Activated CD8-positive, alpha-beta memory T cell treated with anti-CD3 and anti-CD28 coated beads, Interleukin-2, amount 10 ng/mL, durations not matched to agents 7 days and 5 days (primary cell): ENCODE results near the gene TEKT3. TPM values are rescaled to one million over a fixed set of nuclear protein-coding genes. Genes with fewer than 3 reads are reported as not detected.

Experiments used
- ATAC-seq: fragments of 150-1000 bp; cut with Tn5 transposase; one replicate; pipeline ENCODE4 v1.10.0; 2021; ENCODE audit warnings: moderate library complexity
- CTCF ChIA-PET: fragments of 350-600 bp; sonication (Branson Sonifier 250); formaldehyde crosslinking; loops from one replicate; lab custom pipeline; 2021; ENCODE audit warnings: antibody characterized with exemption; lab: Charles Lee
- DNase-seq: peaks from one replicate; pipeline ENCODE4 v3.0.0-alpha.2; 2020
- H3K27ac Mint-ChIP-seq: one replicate; pipeline ENCODE4 v1.8.0; 2021; ENCODE audit warnings: mild to moderate bottlenecking, mixed read lengths
- H3K27me3 Mint-ChIP-seq: one replicate; pipeline ENCODE4 v1.8.0; 2021; ENCODE audit warnings: mixed read lengths
- H3K36me3 Mint-ChIP-seq: one replicate; pipeline ENCODE4 v1.8.0; 2021; ENCODE audit warnings: mild to moderate bottlenecking, mixed read lengths
- H3K4me1 Mint-ChIP-seq: one replicate; pipeline ENCODE4 v1.8.0; 2021; ENCODE audit warnings: mixed read lengths
- H3K4me3 Mint-ChIP-seq: one replicate; pipeline ENCODE4 v1.8.0; 2021; ENCODE audit warnings: mild to moderate bottlenecking, moderate library complexity, mixed read lengths
- H3K9me3 Mint-ChIP-seq: one replicate; pipeline ENCODE4 v1.8.0; 2022; ENCODE audit warnings: low read depth, mixed read lengths
- total RNA-seq, 2 experiments: library from RNA; stranded (reverse); gene quantifications; one replicate each; pipeline ENCODE4 v1.2.3, GENCODE V29; 2021

TEKT3 gene
- total RNA-seq, 2 experiments from 2014 or later: not detected

GRCh38 chr17:15278924-15279477 lies 62.4 kb downstream of the TEKT3 start:
- Mint-ChIP-seq H3K9me3 (peaks cover 15% of the 10 kb centered on the region), H3K4me1 (no peaks in the 10 kb centered on the region), H3K27ac (no peak overlapping the region), H3K27me3 (peaks cover 52% of the 10 kb centered on the region), H3K36me3 (peaks cover 3% of the 10 kb centered on the region), H3K4me3 (no peak overlapping the region)
- CTCF ChIA-PET: no interaction called here
- ATAC-seq (no peak), DNase-seq (no peak)

- CTCF ChIA-PET: no interaction called here
- no peaks in the 10 kb centered on the region for H3K4me1 Mint-ChIP-seq
- H3K9me3 Mint-ChIP-seq: peaks cover 15% of the 10 kb centered on the region
- no peak overlapping the region for H3K27ac Mint-ChIP-seq
- H3K4me3 Mint-ChIP-seq: no peak overlapping the region
- ATAC-seq (no peak), DNase-seq (no peak)
- peaks cover 52% of the 10 kb centered on the region for H3K27me3 Mint-ChIP-seq
- H3K36me3 Mint-ChIP-seq: peaks cover 3% of the 10 kb centered on the region
These were observed 63.0 kb downstream of the TEKT3 start for GRCh38 chr17:15278380-15278779.

- Mint-ChIP-seq H3K9me3 (peaks cover 11% of the 10 kb centered on the region), H3K4me1 (peaks cover 14% of the 10 kb centered on the region), H3K27me3 (peaks cover 33% of the 10 kb centered on the region), H3K27ac (no peak overlapping the region), H3K36me3 (peaks cover 3% of the 10 kb centered on the region), H3K4me3 (no peak overlapping the region)
- DNase-seq: no peak
- CTCF ChIA-PET: interaction anchor here (1.0 kb wide), 1 partner anchor 13 kb away, joined by 3 read pairs; no protein-coding TSS in a partner anchor
- ATAC-seq: no peak
These were observed 67.4 kb downstream of the TEKT3 start for GRCh38 chr17:15274017-15274416.

GRCh38 chr17:15273141-15273793 lies 68.1 kb downstream of the TEKT3 start:
- Mint-ChIP-seq H3K27ac (no peak overlapping the region), H3K27me3 (peaks cover 27% of the 10 kb centered on the region), H3K4me3 (no peak overlapping the region), H3K36me3 (peaks cover 3% of the 10 kb centered on the region), H3K4me1 (peaks cover 14% of the 10 kb centered on the region), H3K9me3 (peaks cover 11% of the 10 kb centered on the region)
- DNase-seq (no peak), ATAC-seq (no peak)
- CTCF ChIA-PET: interaction anchor here (1.1 to 1.3 kb wide), 2 partner anchors 10 to 15 kb away, joined by 3 read pairs; no protein-coding TSS in a partner anchor

GRCh38 chr17:15271741-15272140 lies 69.7 kb downstream of the TEKT3 start:
- DNase-seq (no peak), ATAC-seq (no peak)
- CTCF ChIA-PET: interaction anchor here (1.3 kb wide), 1 partner anchor 14 kb away, joined by 3 read pairs; no protein-coding TSS in a partner anchor
- Mint-ChIP-seq H3K36me3 (peaks cover 3% of the 10 kb centered on the region), H3K27ac (no peak overlapping the region), H3K4me3 (no peak overlapping the region), H3K27me3 (peaks cover 41% of the 10 kb centered on the region), H3K9me3 (peaks cover 11% of the 10 kb centered on the region), H3K4me1 (peaks cover 14% of the 10 kb centered on the region)

GRCh38 chr17:15270628-15271381 lies 70.6 kb downstream of the TEKT3 start:
- peaks cover 43% of the 10 kb centered on the region for H3K27me3 Mint-ChIP-seq
- DNase-seq: no peak
- no peaks in the 10 kb centered on the region for H3K36me3 Mint-ChIP-seq
- peaks cover 8% of the 10 kb centered on the region for H3K9me3 Mint-ChIP-seq
- CTCF ChIA-PET: interaction anchor here (1.0 kb wide), 1 partner anchor 12 kb away, joined by 4 read pairs; no protein-coding TSS in a partner anchor
- H3K4me1 Mint-ChIP-seq: peaks cover 14% of the 10 kb centered on the region
- no peak overlapping the region for H3K4me3 Mint-ChIP-seq
- H3K27ac Mint-ChIP-seq: no peak overlapping the region
- no peak for ATAC-seq

- Mint-ChIP-seq H3K4me3 (no peak overlapping the region), H3K4me1 (peaks cover 14% of the 10 kb centered on the region), H3K9me3 (peaks cover 1% of the 10 kb centered on the region), H3K27me3 (peaks cover 51% of the 10 kb centered on the region), H3K27ac (no peak overlapping the region), H3K36me3 (no peaks in the 10 kb centered on the region)
- ATAC-seq (no peak), DNase-seq (no peak)
- CTCF ChIA-PET: no interaction called here
These were observed 71.7 kb downstream of the TEKT3 start for GRCh38 chr17:15269780-15270089.

- peaks cover 54% of the 10 kb centered on the region for H3K27me3 Mint-ChIP-seq
- H3K4me1 Mint-ChIP-seq: peaks cover 14% of the 10 kb centered on the region
- ATAC-seq (no peak), DNase-seq (no peak)
- no peaks in the 10 kb centered on the region for H3K36me3 Mint-ChIP-seq
- no peaks in the 10 kb centered on the region for H3K9me3 Mint-ChIP-seq
- CTCF ChIA-PET: no interaction called here
- H3K27ac Mint-ChIP-seq: no peak overlapping the region
- H3K4me3 Mint-ChIP-seq: no peak overlapping the region
These were observed 72.2 kb downstream of the TEKT3 start for GRCh38 chr17:15269087-15269779.

GRCh38 chr17:15268461-15268860 lies 72.9 kb downstream of the TEKT3 start:
- Mint-ChIP-seq H3K27ac (no peak overlapping the region), H3K9me3 (no peaks in the 10 kb centered on the region), H3K4me1 (peaks cover 14% of the 10 kb centered on the region), H3K4me3 (no peak overlapping the region), H3K27me3 (peaks cover 57% of the 10 kb centered on the region), H3K36me3 (no peaks in the 10 kb centered on the region)
- DNase-seq: no peak
- CTCF ChIA-PET: interaction anchor here (1.1 kb wide), 1 partner anchor 10 kb away, joined by 3 read pairs; no protein-coding TSS in a partner anchor
- no peak for ATAC-seq

- Mint-ChIP-seq H3K9me3 (no peaks in the 10 kb centered on the region), H3K36me3 (no peaks in the 10 kb centered on the region), H3K4me3 (no peak overlapping the region), H3K4me1 (peaks cover 14% of the 10 kb centered on the region), H3K27ac (no peak overlapping the region), H3K27me3 (peaks cover 60% of the 10 kb centered on the region)
- no peak for ATAC-seq
- no peak for DNase-seq
- CTCF ChIA-PET: interaction anchor here (1.1 kb wide), 1 partner anchor 10 kb away, joined by 3 read pairs; no protein-coding TSS in a partner anchor
These were observed 73.4 kb downstream of the TEKT3 start for GRCh38 chr17:15267996-15268395.

GRCh38 chr17:15266325-15267125 lies 74.9 kb downstream of the TEKT3 start:
- no peak for DNase-seq
- no peak for ATAC-seq
- H3K4me1 Mint-ChIP-seq: peaks cover 14% of the 10 kb centered on the region
- CTCF ChIA-PET: no interaction called here
- H3K27ac Mint-ChIP-seq: no peak overlapping the region
- H3K27me3 Mint-ChIP-seq: peaks cover 72% of the 10 kb centered on the region
- no peaks in the 10 kb centered on the region for H3K9me3 Mint-ChIP-seq
- H3K4me3 Mint-ChIP-seq: no peak overlapping the region
- H3K36me3 Mint-ChIP-seq: no peaks in the 10 kb centered on the region

GRCh38 chr17:15265131-15265530 lies 76.3 kb downstream of the TEKT3 start, which contains the start of gene PMP22:
TSS of gene PMP22 (minus strand) at chr17:15265326. CDS start at chr17:15260727, 4,599 bp downstream.
- Mint-ChIP-seq H3K9me3 (no peaks in the 10 kb centered on the region), H3K36me3 (no peaks in the 10 kb centered on the region), H3K27me3 (peaks cover 85% of the 10 kb centered on the region), H3K4me1 (peaks cover 7% of the 10 kb centered on the region), H3K4me3 (no peak within 1 kb of the TSS), H3K27ac (no peak within 1 kb of the TSS)
- CTCF ChIA-PET: no interaction called here
- no peak for DNase-seq
- no peak for ATAC-seq
